Uterus (tissue), 2 donors: ENCODE data around the gene BCKDHB.

Source experiments
- POLR2A ChIP-seq, 2 donors: fragments of 450-650 bp; IDR thresholded peaks; one replicate each; pipeline ENCODE4 v1.6.1; 2016; ENCODE audit warnings: antibody characterized with exemption in 2 of 2, mild to moderate bottlenecking in 1 of 2, moderate library complexity in 1 of 2
- TF ChIP-seq, protein P1 (sequence below), 4 experiments: fragments of 200-600 bp in 2 of 4; fragments of 450-650 bp in 2 of 4; sonication (generic) in 2 of 4; IDR thresholded peaks; one replicate each; pipeline ENCODE4 v1.5.1; 2016 to 2019; ENCODE audit warnings: antibody characterized with exemption in 4 of 4, mild to moderate bottlenecking in 2 of 4, moderate library complexity in 1 of 4

DNA sequence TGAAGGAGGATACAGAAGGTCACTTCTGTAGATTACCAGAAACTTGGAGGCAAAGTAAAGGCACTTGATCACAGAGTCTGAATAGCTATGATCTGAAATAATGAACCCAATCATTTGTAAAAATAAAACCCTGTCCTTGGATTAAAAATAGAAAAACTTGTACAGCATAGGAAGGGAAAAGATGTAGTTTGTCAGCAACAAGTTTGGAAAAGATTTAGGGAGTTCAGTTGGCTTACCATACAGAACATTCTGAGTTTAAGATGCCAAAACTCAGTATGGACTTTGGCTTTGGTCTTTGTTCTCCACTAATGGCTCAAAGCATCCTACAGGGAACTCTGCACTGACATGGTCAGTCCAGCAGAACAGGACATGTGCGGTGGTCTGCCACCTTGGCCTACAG lies 240.6 kb downstream of the BCKDHB start:
- TF ChIP-seq POLR2A (IDR thresholded peaks at IDR 0.05): no peak
- TF ChIP-seq, protein P1, sequence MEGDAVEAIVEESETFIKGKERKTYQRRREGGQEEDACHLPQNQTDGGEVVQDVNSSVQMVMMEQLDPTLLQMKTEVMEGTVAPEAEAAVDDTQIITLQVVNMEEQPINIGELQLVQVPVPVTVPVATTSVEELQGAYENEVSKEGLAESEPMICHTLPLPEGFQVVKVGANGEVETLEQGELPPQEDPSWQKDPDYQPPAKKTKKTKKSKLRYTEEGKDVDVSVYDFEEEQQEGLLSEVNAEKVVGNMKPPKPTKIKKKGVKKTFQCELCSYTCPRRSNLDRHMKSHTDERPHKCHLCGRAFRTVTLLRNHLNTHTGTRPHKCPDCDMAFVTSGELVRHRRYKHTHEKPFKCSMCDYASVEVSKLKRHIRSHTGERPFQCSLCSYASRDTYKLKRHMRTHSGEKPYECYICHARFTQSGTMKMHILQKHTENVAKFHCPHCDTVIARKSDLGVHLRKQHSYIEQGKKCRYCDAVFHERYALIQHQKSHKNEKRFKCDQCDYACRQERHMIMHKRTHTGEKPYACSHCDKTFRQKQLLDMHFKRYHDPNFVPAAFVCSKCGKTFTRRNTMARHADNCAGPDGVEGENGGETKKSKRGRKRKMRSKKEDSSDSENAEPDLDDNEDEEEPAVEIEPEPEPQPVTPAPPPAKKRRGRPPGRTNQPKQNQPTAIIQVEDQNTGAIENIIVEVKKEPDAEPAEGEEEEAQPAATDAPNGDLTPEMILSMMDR (IDR thresholded peaks at IDR 0.05): no peak
